WI38 (cell line): Measurements from ENCODE around the gene CACNA2D3.

Experiments
- H3K4me3 ChIP-seq: 2 replicates; pipeline ENCODE4 v1.5.1; 2011; ENCODE audit warnings: low read depth, mild to moderate bottlenecking, control low read depth, low read length
- TF ChIP-seq, protein P1 (sequence below): IDR thresholded peaks from 2 replicates; pipeline ENCODE4 v1.5.1; 2012; ENCODE audit warnings: low read depth, mild to moderate bottlenecking, control low read depth, low read length

The CACNA2D3 gene

DNA sequence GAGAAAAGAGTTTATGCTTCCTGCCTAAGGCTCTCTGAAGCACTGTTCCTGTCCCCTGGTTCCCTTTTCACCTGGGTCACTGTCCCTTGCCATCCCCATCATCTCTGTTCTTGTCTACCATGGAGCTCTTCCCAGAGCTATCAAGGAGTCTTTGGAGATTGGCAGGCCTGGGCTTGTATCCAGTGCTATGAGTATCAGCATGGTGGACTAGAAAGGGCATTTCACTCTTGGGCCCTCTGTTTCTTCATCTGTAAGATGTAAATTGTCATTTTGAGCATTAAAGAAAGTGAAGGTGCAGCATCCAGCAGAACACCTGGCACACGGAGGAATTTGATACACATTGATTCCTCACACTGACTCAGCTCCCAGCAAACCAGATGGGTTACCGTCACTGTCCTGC, 388.2 kb downstream of the CACNA2D3 start:
- no peak overlapping the region for H3K4me3 ChIP-seq
- TF ChIP-seq, protein P1, sequence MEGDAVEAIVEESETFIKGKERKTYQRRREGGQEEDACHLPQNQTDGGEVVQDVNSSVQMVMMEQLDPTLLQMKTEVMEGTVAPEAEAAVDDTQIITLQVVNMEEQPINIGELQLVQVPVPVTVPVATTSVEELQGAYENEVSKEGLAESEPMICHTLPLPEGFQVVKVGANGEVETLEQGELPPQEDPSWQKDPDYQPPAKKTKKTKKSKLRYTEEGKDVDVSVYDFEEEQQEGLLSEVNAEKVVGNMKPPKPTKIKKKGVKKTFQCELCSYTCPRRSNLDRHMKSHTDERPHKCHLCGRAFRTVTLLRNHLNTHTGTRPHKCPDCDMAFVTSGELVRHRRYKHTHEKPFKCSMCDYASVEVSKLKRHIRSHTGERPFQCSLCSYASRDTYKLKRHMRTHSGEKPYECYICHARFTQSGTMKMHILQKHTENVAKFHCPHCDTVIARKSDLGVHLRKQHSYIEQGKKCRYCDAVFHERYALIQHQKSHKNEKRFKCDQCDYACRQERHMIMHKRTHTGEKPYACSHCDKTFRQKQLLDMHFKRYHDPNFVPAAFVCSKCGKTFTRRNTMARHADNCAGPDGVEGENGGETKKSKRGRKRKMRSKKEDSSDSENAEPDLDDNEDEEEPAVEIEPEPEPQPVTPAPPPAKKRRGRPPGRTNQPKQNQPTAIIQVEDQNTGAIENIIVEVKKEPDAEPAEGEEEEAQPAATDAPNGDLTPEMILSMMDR = no peak

DNA sequence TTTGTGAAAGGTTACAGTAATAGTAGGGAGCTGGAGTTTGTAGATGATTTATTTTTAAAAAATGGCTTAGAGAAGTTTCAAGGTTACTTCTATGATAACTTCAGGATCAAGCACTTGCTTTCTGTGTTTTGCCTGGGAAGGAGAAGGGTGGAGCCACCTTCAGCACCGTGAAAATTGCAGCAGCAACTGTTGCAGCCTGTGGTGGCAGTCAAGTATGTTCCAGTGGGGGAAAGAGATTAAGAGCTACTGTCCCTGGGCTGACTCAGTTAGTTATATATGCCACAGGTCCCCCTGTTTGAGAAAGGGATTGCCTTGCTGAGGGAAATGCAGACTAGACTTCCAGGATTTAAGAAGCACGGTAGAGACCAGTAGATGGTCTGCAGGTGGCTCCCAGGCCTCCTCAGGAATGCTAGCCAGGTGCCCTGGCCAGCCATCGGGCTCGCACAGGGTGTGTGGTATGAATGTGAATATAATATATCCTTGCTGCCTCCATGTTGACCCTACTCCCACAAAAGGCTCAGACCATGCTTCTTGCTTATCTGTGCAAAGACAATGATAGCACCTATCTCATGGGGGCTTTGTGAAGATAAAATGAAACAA, 389.5 kb downstream of the CACNA2D3 start:
- no peak overlapping the region for H3K4me3 ChIP-seq
- TF ChIP-seq, protein P1 = no peak

- TF ChIP-seq, protein P1 = no peak
- H3K4me3 ChIP-seq = no peak overlapping the region
These were observed 391.7 kb downstream of the CACNA2D3 start for GRCh38 chr3:54514006-54514405.

- TF ChIP-seq, protein P1 = no peak
- no peak overlapping the region for H3K4me3 ChIP-seq
These were observed 392.1 kb downstream of the CACNA2D3 start for GRCh38 chr3:54514416-54514815.

DNA sequence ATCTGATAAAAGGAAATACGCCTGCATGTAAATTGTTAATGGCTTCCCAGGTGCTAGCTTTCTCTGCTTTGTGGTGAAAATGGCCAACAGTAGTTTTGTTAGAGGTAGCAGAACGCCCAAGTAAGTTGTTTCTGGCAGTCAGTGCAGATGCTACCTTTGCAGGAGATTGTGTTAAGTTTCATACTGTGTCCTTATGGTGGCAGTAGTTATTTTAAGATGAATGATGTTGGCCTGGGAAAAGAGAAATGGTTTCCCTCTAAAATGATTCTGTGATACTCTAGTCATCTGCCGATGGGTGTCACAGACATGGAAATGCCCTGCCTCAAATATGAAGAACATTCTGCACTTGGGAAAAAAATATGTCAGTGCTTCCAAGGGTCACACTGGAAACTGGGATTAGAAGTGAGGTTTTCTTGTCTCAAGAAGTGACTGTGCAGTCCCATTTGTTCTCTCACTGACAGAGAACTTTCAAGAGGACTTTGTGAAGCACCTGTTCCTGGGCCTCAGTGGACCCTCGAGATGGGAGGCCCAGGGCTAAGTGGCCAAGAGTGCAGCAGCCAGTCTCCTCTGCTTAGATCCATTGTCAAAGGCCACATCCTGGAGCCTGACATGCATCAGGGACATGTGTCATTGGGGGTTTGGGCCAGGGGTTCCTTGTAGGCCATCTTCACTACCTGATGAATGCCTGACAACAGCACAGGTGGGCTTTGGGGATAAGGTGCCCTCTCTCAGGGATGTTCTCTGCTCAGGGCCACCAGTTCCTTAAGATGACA, 393.3 kb downstream of the CACNA2D3 start:
- H3K4me3 ChIP-seq = no peak overlapping the region
- TF ChIP-seq, protein P1 = no peak

GRCh38 chr3:54517424-54517823, 395.1 kb downstream of the CACNA2D3 start:
- TF ChIP-seq, protein P1 = no peak

GRCh38 chr3:54518011-54518675, 395.8 kb downstream of the CACNA2D3 start:
- H3K4me3 ChIP-seq = no peak overlapping the region
- TF ChIP-seq, protein P1 = no peak

More at GRCh38 chr3:54517424-54517823, 395.1 kb downstream of the CACNA2D3 start:
- no peak overlapping the region for H3K4me3 ChIP-seq
